NCI-H748 (cell line): ENCODE data around the gene ATXN1.
"Not testable (repeated sequence)": the region's sequence is repeated elsewhere in the genome, so short reads cannot be mapped to it uniquely, and the experiment has no call there.

ENCODE experiments used
- DNase-seq: peaks from one replicate; lab custom pipeline; 2025; ENCODE audit not compliant: unreplicated experiment; lab: John Stamatoyannopoulos, UW

The ATXN1 gene

DNA sequence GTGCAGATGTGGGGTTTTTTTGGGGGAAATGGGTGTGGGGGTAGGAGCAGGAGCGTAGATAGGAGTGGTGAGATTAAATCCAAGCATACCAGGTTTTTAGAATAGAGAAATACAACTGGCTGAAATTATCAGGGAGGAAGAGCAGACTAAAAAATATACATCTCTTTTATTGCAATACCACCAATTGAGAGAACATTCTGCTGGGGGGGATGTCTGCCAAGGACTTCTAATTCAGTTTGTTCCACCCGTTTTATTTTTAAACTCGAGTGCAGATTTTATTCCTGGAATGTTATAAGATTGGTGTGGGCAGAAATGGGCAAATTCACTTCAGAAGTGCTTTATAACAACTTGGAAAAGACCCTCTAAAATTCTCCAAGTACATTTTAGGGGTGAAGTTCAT, 330.2 kb downstream of the ATXN1 start:
- no peak for DNase-seq

DNA sequence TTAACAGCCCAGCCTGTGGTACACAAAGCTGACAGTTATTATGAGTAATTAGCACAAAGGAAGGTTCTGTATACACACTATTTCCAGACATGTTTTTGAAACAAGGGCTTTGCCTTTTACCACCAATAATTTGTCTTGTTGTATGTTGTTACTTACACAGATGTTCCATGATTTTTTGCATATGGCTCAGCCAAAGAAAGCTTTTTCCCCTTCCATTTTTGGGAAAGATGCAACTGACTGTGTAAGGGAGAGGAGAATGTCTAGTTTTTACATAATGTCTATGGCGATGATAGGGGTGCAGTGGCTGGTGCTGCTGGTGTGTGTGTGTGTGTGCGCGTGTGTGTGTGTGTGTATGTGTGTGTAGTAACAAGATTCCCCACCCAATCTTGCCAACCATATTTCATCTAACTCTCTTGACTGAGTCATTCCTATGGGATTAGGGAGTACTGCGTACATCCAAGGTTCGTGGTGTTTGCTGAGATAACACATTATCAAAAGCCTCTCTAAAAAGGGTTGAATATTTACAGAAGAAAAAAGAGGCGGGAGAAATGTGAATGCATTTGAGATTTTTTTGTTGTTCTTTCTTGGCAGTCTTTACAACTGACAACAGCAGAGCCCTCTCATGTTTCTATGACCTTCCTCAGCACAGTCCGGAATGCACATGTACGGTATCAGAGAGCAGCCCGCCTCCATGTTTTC, 330.7 kb downstream of the ATXN1 start:
- DNase-seq = peak; percentile 24

DNA sequence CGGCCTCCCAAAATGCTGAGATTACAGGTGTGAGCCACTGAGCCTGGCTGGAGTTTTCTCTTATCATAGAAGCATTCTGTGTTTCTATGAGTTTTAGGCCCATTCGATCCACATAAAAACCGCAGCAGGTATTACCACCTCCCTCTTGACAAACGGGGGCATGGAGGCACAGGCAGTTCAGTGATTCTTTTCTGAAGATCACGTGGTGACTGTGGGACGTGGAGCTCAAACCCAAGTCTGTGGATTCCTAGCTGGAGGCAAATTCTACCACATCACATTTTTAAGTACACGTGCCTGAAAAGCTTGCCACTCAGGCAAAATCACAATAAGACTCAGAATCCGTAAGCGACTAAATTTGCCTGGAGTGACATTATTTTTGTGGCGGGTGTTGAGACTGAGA, 331.6 kb downstream of the ATXN1 start:
- DNase-seq = no peak

DNA sequence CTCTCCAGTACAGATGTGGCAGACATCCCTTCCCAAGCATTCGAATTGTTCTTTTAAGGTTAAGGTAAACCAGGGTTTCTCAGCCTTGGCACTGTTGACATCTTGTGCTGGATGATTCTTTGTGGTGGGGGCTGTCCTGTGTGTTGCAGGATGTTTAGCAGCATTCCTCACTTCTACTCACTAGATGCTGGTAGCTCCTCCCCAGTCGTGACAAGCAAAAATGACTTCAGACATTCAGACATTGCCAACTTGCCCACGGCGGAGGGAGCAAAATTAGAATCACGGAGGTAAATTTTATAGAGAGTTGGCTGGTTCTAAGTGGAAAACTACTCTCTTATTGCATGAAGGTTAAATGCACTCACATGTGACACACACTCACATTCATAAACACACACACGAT, 334.1 kb downstream of the ATXN1 start:
- DNase-seq = no peak

DNA sequence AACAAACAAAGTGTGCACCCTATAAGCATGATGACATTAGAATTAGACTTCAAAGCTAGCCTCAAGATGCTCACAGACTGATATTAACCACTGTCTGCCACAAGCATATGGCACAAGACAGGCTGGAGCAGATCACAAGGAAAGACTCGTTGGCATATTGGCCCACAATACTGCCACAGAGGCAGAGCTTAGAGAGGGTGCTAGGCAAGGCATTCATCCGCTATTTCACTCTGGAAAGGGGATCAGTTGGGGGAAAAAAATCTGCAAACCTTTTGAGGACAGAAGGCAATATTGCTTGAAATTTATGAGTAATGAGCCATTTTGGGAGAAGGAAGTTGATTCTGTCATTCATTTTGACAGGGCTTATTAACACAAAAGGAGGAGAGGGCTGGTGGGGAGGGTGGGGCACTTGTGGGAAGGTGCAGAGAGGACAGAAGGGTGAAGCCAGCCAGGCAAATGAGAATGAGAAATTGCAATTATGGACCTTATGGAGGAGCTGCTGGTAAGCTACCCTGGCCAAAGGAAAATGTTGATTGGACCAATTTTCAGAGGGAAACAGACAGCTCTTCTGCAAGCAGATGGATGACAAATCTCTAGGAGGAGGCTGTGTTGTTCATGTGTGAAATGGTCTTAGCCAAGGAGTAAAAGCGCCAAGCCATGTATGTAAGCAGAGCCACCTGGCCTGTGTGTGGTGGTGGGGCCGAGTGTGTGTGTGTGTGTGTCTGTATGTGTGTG, 335.2 kb downstream of the ATXN1 start:
- DNase-seq = no peak

DNA sequence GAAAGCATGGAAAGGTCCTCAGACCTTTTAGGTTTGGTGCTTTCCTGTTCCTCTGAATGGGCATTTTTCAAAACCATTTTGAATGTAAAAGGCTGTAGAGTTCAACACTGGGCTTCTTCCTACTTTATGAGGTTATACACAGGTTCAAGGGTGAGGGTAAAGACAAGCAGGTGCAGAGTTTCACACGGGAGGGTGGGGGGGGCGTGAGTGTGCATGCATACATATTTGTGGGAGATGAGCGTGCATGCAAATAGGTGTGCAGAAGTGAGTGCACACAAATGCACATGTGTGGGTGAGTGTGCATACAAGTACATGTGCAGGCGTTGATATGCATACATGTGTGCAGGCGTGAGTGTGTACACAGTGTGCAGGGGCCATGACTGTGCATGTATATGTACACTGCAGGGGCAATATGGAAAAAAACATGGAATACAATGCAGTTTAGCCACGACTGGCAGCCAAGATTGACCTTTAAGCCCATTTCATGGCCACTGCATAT, 339.7 kb downstream of the ATXN1 start:
- DNase-seq = no peak

DNA sequence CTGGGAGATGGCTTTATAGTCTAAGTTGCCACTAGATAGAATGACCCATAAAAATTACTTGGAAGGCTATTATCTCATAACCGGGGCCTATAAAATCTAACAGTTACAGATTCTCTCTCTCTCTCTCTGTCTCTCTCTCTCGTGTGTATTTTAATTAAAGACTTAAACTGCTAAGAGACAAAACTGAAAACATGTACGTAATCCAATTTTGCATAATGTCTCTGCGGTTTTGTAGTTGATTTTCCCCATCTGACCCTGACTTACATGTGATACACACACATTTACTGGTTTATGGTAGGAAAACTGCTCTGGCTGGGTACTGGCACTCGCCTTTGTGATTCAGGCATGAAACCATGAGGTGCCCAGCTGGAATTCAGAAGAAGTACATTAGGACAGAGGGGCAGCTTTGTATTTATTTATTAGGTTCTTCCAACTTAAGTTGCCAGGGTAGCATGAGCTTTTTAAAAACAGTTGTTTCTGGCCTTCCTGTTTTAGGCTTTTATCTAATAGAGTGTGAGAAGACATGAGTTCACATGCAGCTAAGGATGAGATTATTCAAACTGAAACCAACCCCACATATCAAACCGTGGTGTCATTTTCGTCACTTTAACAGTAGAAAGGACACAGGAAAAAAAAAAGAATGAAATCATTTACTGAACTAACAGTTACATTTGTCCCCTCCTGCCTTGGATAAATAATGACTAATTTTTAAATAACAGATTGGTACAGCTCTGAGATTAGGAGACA, 340.4 kb downstream of the ATXN1 start:
- no peak for DNase-seq

DNA sequence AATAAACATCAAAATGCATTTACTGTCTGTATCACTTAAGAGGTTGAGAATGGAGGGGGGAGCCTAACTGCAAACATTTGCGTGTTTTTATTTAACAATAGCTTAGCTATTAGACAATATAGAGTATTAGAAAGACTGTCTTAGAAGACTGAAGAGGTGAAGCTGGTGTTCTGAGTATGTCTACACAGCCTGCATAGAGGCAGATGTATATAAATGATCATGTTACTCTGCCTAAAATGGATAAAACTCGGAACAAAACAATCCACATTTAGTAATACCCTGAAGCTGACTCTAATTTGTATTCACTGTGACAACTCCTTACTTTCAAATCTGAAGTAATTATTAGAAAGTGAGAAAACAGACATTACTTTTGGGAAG, 340.9 kb downstream of the ATXN1 start:
- DNase-seq = no peak

DNA sequence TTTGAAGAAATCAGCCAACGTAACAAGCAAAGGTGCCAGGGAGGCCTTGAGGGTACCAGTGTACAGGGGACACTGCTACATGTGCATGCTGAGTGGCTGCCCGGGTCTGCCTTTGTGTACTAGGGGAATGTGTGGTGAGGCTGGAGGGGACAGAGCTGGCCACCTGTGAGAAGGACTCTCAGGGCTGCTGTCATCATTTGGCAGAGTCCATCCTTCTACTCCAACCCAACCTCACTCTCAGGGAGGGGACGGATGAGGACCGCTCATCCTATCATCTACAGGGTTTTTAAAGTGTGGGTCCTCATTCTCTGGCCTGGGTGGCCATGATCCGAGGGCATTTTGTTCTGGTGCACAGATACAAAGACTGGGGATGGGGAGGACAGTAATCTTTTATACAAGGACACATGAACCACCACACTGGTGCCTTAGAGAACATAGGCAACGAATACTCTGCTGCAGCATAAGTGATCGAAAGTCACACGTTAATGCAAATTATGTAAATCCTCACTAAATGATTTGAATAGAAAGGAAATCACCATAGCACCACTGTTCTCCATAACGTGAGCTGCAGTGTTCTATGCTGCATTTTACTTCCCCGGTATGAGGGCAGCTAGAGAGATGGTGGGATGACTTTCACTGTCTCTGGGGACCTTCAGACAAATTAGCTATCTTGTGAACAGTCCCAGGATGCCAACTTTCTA, 341.5 kb downstream of the ATXN1 start:
- no peak for DNase-seq

DNA sequence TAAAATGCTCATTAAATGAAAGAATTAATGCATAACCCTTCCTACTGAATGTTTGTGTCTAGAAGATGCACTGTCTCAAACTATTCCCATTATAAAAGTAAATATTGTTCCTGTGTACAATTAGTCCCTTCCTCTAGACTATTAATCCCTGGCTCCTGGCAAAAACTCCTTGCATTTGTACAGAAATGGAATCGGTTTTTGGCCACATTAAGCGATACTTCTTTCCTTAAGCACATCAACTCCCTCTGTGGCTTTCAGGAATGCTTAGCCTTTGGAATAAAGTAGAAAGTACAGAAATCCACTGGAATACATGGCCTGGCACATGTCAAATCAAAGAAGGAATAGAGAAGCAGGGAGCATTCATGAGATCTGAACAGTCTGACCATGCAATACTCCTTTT, 343.1 kb downstream of the ATXN1 start:
- no peak for DNase-seq

DNA sequence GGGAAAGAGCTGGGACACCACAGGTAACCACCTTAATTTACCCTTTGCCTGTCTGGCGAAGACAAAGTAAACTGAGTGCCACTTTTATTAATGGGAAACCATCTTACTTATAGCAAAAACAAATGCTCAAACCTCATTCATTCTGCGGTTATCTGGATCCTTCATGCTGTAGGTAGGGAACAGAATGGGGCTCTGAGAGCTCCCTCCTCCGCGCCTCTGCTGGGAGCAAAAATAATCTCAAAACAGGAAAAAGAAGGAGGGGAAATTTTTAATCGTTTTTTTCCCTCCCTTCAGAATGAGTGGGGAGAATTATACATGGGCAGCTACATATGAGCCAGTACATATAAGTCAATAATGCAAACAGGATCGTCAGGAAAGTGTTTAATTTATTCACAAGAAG, 345.6 kb downstream of the ATXN1 start:
- DNase-seq = no peak

DNA sequence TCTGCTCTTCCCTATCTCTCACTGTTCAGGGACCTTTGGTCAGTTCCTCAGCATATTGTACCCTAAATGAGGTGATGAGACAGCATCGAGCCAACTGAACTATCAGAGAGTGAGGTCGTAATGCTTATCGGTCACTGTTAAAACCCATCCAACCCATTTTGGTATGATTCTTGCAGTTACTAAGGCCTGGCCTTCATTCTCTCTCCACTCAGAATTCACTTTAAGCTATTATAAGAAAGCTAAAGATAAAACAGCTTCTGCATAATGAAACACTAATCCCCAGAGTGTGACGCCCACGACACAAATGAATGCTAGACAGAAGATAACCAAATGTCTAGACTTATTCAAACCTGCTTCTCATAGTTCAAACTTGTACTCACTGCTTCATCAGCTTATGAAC, 347.1 kb downstream of the ATXN1 start:
- no peak for DNase-seq

DNA sequence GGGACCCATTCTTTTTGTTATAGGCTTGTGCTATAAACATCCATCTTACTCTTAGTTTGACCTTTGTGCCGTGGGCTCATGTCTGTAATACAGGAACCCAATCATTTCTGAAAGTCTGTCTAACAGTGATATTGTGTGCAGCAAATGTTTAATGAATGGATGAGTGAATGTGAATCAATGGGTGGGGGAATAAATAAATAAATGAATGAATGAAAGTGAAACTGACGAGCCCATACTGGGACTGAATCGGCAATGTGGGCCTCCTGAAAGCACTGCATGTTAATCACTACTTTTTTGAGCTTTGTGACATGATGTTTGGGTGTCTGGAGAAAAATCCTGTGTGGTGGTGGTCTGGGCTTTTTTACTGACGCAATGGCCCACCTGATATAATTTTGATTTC, 347.9 kb downstream of the ATXN1 start:
- DNase-seq = no peak

DNA sequence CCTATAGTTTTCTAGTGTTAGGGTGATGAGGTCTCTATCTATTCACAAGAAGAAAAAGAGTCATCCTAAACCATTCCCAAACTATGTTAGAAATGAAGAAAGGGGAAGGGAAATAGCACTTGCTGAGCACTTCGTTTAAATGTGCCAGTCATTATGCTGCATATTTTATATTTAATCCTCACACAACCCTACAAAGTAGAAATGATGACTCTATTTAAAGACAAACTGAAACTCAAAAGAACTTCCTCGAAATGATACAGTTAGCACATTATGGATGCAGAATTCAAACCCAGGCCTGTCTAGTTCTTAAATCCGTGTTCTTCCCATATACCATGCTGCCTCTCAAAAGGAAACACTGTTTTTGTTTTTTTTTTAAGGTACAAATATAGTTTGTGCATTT, 348.3 kb downstream of the ATXN1 start:
- DNase-seq = no peak

DNA sequence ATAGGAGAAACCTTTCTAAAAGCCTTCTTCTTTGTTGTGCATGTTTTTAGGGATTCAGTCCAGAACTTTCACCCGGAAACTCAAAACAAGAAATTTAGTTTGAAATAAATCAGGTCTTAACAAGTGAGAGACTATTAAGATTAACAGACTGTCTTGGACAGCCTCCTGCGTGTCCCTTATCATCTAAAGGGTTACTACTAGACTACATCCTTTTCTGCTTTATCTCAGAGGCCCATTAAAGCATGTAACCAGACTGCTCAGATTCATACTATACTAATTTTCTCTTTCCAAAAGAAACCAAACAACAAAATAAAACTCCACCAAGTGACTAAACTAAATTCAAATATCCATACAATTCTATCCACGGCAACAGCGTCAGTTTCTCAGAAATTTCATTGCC, 349.1 kb downstream of the ATXN1 start:
- DNase-seq = no peak

DNA sequence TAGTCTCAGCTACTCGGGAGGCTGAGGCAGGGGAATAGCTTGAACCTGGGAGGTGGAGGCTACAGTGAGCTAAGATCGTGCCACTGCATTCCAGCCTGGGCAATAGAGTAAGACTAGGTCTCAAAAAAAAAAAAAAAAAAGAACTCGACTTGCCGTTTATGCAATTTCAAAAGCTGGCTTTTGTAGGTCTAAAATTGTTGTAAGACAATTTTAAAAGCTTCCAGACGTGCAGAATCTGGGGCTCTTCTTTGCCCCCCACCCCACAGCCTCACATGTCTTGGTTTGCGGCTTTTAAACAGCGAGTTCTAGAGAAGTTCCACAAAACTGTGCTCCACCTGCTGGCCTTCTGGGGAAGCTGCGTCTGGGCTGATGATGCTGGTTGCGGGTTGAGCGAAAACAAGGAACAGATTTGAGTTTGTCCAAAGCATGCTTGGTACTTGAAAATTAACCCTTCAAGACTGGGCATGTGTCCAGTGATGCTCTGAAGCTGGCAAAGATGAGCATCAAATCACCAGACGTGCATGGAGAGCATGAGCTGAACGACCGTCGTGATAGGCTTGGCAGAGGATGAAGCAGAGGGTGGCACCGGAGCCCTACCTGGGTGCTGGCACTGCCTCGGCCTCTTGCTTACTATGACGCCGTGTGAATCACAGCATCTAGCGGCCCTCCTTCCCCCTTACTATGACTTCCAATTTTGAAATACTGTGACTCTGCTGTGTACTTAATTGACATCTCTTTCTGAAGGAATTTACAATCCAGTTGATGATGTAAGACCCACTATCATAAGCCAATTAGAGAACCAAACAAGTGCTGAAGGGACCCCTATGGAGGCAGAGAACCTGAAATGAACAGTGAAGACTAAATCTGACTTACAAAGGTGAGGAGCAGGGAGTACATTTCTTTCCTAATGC, 351.5 kb downstream of the ATXN1 start:
- DNase-seq = peak; percentile 55

DNA sequence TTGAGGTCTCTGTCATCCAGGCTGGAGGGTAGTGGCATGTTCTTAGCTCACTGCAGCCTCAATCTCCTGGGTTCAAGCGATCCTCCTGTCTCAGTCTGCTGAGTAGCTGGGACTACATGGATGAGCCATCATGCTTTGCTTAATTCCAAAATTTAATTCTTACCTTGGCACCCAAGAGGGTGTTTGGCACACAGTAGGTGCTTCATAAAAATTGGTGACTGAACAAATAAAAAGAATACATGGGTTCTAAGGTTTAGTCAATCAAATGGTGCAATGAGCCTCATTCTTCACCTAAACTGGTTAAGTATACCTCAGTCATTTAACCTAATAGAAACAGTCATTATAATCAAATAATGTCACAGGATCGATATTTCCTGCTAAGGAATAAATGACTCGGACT, 352.5 kb downstream of the ATXN1 start:
- no peak for DNase-seq

DNA sequence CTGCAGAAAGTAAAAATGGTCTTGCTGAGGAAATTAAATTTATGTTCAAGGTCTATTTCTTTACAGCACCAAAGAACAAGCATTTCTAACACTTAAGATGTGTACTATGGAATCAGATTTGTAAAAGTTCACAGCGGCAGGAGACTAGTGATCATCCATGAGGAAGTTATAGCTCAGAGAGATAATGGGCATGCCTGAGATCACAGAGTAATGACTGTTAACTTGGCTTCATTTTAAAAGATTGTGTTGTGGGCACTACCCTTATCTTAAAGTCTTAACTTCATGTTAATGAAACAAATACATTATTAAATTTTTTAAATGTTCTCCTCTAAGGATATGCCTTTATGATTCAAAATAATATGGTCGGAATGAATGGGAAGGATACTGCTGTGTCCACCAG, 354.3 kb downstream of the ATXN1 start:
- no peak for DNase-seq

DNA sequence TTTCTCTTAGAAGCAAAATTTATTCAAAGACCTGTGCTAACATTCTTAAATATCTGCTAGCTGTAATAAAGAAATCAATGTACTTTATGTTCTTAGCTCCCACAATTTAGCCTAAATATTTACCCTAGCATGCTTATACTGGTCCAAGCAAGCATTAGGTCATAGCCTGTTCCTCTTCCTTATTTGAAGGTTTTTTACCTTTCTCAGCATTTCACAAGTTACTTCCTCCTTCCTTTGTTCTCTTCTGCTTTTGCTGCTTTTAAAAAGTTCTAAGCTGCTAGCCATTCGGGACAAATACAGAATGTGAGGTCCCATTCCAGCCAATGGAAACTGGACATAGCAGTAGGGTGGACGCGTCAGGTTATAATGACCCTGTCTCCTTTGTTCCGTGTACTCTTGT, 354.7 kb downstream of the ATXN1 start:
- DNase-seq = not testable (repeated sequence)

DNA sequence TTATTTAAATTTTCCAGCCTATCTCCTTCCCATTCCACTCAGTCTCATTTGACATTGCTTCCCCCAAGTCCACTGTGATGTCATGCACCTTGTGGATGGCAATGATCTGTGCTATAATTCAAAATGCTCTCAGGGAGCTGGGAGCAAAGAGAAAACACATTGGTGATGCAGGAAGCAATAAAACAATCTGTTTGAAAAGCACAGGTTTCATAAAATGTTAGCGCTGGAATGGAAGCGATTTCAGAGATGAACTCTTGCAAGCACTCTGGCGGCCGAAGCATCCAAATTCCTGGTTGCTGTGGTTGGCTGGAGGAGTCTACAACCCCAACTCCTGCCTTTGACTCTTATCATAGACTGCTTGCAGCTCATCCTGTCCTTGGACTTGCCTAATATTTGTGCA, 355.9 kb downstream of the ATXN1 start:
- no peak for DNase-seq
